Immature natural killer cell (primary cell): ENCODE results near the gene KIR2DL3. TPM values are rescaled to one million over a fixed set of nuclear protein-coding genes. Genes with fewer than 3 reads are reported as not detected.
"Not testable (repeated sequence)": the region's sequence is repeated elsewhere in the genome, so short reads cannot be mapped to it uniquely, and the experiment has no call there.

Experiments
- DNase-seq, 3 donors: peaks; one replicate each; pipeline ENCODE4 v3.0.0; 2022; ENCODE audit warnings: mixed read lengths in 1 of 3
- H3K27ac Mint-ChIP-seq, 6 donors: one replicate each; pipeline ENCODE4 v1.8.0; 2020; ENCODE audit warnings: mixed read lengths in 6 of 6, mild to moderate bottlenecking in 5 of 6, inconsistent platforms in 4 of 6, moderate library complexity in 3 of 6
- H3K27me3 Mint-ChIP-seq, 3 donors: one replicate each; pipeline ENCODE4 v1.8.0; 2020 to 2021; ENCODE audit warnings: low read depth in 3 of 3, mild to moderate bottlenecking in 3 of 3, mixed read lengths in 3 of 3, moderate library complexity in 3 of 3, inconsistent platforms in 1 of 3
- H3K36me3 Mint-ChIP-seq, 3 donors: one replicate each; pipeline ENCODE4 v1.8.0; 2020; ENCODE audit warnings: mixed read lengths in 3 of 3, inconsistent platforms in 2 of 3, mild to moderate bottlenecking in 2 of 3
- H3K4me1 Mint-ChIP-seq, 2 donors: one replicate each; pipeline ENCODE4 v1.8.0; 2020; ENCODE audit warnings: inconsistent platforms in 2 of 2, mild to moderate bottlenecking in 2 of 2, mixed read lengths in 2 of 2, moderate library complexity in 1 of 2
- H3K4me3 Mint-ChIP-seq, 5 donors: one replicate each; pipeline ENCODE4 v1.8.0; 2020; ENCODE audit warnings: mild to moderate bottlenecking in 5 of 5, mixed read lengths in 5 of 5, inconsistent platforms in 3 of 5, moderate library complexity in 3 of 5
- H3K9me3 Mint-ChIP-seq, 6 donors: one replicate each; pipeline ENCODE4 v1.8.0; 2020; ENCODE audit warnings: mild to moderate bottlenecking in 6 of 6, mixed read lengths in 6 of 6, inconsistent platforms in 4 of 6, moderate library complexity in 3 of 6
- polyA plus RNA-seq, 3 donors: library from polyadenylated mRNA; unstranded; fragments of 300-500 nt; fragmentation: Illumina TruSeq; gene quantifications; one replicate each; pipeline ENCODE4 v1.2.3, GENCODE V29; 2021

Gene KIR2DL3
- polyA plus RNA-seq, 3 donors from 2014 or later: 38.6 to 81.1 (median 72.4) TPM

GRCh38 chr19:54724644-54725043, 13.7 kb upstream of the KIR2DL3 start:
- Mint-ChIP-seq H3K27me3 (peaks cover 2 to 19% (median 6%) of the 10 kb centered on the region in 3 donors), H3K4me1 (peaks cover 7% of the 10 kb centered on the region in 2 donors), H3K4me3 (no peak overlapping the region), H3K27ac (no peak overlapping the region), H3K9me3 (peaks cover 4 to 15% (median 10%) of the 10 kb centered on the region in 6 donors), H3K36me3 (peaks cover 0 to 5% (median 3%) of the 10 kb centered on the region in 3 donors)
- DNase-seq: no peak

- peaks cover 0 to 5% (median 3%) of the 10 kb centered on the region in 3 donors for H3K36me3 Mint-ChIP-seq
- peaks cover 2 to 16% (median 6%) of the 10 kb centered on the region in 3 donors for H3K27me3 Mint-ChIP-seq
- no peak for DNase-seq
- H3K4me1 Mint-ChIP-seq: peaks cover 7% of the 10 kb centered on the region in 2 donors
- H3K4me3 Mint-ChIP-seq: no peak overlapping the region
- H3K27ac Mint-ChIP-seq: no peak overlapping the region
- H3K9me3 Mint-ChIP-seq: peaks cover 4 to 11% (median 7%) of the 10 kb centered on the region in 6 donors
Observed at GRCh38 chr19:54725321-54725720, 13.0 kb upstream of the KIR2DL3 start.

DNA sequence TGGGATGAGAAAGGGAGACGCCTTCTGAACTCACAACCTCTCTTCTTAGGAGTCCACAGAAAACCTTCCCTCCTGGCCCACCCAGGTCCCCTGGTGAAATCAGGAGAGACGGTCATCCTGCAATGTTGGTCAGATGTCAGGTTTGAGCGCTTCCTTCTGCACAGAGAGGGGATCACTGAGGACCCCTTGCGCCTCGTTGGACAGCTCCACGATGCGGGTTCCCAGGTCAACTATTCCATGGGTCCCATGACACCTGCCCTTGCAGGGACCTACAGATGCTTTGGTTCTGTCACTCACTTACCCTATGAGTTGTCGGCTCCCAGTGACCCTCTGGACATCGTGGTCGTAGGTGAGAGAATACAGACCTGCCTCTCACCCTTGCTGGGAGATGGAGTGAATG, 10.8 kb upstream of the KIR2DL3 start:
- Mint-ChIP-seq H3K27me3 (peaks cover 5 to 20% (median 16%) of the 10 kb centered on the region in 3 donors), H3K9me3 (no peaks in the 10 kb centered on the region), H3K4me3 (no peak overlapping the region), H3K27ac (no peak overlapping the region), H3K4me1 (peaks cover 7% of the 10 kb centered on the region in 2 donors), H3K36me3 (no peaks in the 10 kb centered on the region)
- DNase-seq: no peak

GRCh38 chr19:54728167-54728566, 10.1 kb upstream of the KIR2DL3 start:
- H3K9me3 Mint-ChIP-seq: no peaks in the 10 kb centered on the region
- no peak overlapping the region for H3K27ac Mint-ChIP-seq
- H3K4me3 Mint-ChIP-seq: no peak overlapping the region
- H3K27me3 Mint-ChIP-seq: peaks cover 5 to 21% (median 16%) of the 10 kb centered on the region in 3 donors
- peaks cover 7% of the 10 kb centered on the region in 2 donors for H3K4me1 Mint-ChIP-seq
- no peak for DNase-seq
- no peaks in the 10 kb centered on the region for H3K36me3 Mint-ChIP-seq

- no peak for DNase-seq
- Mint-ChIP-seq H3K27ac (peak overlapping the region in 1 of 6 donors; percentile 55), H3K4me1 (peaks cover 5 to 7% of the 10 kb centered on the region in 2 donors), H3K9me3 (peaks cover 0 to 8% (median 0%) of the 10 kb centered on the region in 6 donors), H3K4me3 (no peak overlapping the region), H3K27me3 (peaks cover 11 to 26% (median 22%) of the 10 kb centered on the region in 3 donors), H3K36me3 (no peaks in the 10 kb centered on the region)
Observed at GRCh38 chr19:54729416-54730188, 8.7 kb upstream of the KIR2DL3 start.

- Mint-ChIP-seq H3K36me3 (no peaks in the 10 kb centered on the region), H3K27ac (no peak overlapping the region), H3K4me3 (no peak overlapping the region), H3K4me1 (peaks cover 3 to 7% of the 10 kb centered on the region in 2 donors), H3K9me3 (peaks cover 0 to 8% (median 0%) of the 10 kb centered on the region in 6 donors), H3K27me3 (peaks cover 14 to 29% (median 22%) of the 10 kb centered on the region in 3 donors)
- no peak for DNase-seq
Observed at GRCh38 chr19:54731191-54731590, 7.1 kb upstream of the KIR2DL3 start.

DNA sequence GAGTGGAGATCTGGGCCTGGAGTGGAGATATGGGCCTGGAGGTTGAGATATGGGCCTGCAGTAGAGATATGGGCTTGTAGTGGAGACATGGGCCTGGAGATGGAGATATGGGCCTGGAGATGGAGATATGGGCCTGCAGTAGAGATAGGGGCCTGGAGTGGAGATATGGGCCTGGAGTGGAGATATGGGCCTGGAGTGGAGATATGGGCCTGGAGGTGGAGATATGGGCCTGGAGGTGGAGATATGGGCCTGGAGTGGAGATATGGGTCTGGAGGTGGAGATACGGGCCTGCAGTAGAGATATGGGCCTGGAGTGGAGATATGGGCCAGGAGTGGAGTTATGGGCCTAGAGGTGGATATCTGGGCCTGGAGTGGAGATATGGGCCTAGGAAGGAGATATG, 402 bp downstream of the KIR2DL3 start:
- Mint-ChIP-seq H3K9me3 (peaks cover 0 to 6% (median 0%) of the 10 kb centered on the region in 6 donors), H3K4me3 (peak overlapping the region; percentile 51 to 89 (median 81)), H3K27ac (peak overlapping the region; percentile 89 to 99 (median 95)), H3K36me3 (peaks cover 0 to 4% (median 4%) of the 10 kb centered on the region in 3 donors), H3K27me3 (peaks cover 10 to 23% (median 15%) of the 10 kb centered on the region in 3 donors), H3K4me1 (peaks cover 32% of the 10 kb centered on the region in 2 donors)
- no peak for DNase-seq

GRCh38 chr19:54739587-54740497, 1.5 kb downstream of the KIR2DL3 start:
- Mint-ChIP-seq H3K4me3 (peak overlapping the region; percentile 51 to 89 (median 81)), H3K27ac (peak overlapping the region; percentile 89 to 99 (median 95)), H3K9me3 (peaks cover 0 to 2% (median 0%) of the 10 kb centered on the region in 6 donors), H3K36me3 (peaks cover 0 to 4% (median 4%) of the 10 kb centered on the region in 3 donors), H3K27me3 (peaks cover 6 to 18% (median 11%) of the 10 kb centered on the region in 3 donors), H3K4me1 (peaks cover 32% of the 10 kb centered on the region in 2 donors)
- peak; percentile 63 to 70 (median 69) for DNase-seq

DNA sequence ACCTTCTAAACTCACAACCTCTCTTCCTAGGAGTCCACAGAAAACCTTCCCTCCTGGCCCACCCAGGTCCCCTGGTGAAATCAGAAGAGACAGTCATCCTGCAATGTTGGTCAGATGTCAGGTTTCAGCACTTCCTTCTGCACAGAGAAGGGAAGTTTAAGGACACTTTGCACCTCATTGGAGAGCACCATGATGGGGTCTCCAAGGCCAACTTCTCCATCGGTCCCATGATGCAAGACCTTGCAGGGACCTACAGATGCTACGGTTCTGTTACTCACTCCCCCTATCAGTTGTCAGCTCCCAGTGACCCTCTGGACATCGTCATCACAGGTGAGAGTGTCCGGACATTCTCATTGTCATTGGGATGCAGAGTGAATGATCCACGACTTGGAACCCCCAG, 3.6 kb downstream of the KIR2DL3 start:
- not testable (repeated sequence) for H3K36me3 Mint-ChIP-seq
- peak overlapping the region in 2 of 6 donors; percentile 20 to 71 for H3K27ac Mint-ChIP-seq

DNA sequence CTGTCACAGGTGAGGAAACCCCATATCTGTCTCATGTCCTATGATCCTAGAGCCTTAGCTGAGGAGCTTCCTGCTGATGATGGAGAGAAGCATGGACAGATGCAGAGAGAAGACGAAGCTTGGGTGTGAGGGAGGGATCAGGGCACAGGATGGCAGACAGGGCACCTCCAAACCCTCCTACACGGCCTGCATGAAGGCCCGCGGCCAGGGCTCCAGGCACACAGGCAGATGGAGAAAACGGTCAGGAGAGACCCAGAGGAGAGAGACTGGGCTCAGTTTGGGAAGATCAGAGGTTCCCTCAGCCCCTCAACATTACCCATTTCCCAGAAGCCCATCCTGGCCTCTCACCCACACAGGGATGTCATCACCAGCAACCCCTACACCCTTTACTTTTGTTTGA, 5.8 kb downstream of the KIR2DL3 start:
- Mint-ChIP-seq H3K27ac (peak overlapping the region in 1 of 6 donors; percentile 18), H3K27me3 (peaks cover 0 to 14% (median 9%) of the 10 kb centered on the region in 3 donors), H3K36me3 (peaks cover 0 to 10% (median 8%) of the 10 kb centered on the region in 3 donors), H3K4me1 (peaks cover 19% of the 10 kb centered on the region in 2 donors)
- H3K4me3 Mint-ChIP-seq, DNase-seq, H3K9me3 Mint-ChIP-seq: not testable (repeated sequence)

More for the DNA sequence above, 3.6 kb downstream of the KIR2DL3 start:
- DNase-seq, H3K4me3 Mint-ChIP-seq, H3K9me3 Mint-ChIP-seq: not testable (repeated sequence)
- H3K27me3 Mint-ChIP-seq: peaks cover 6 to 14% (median 8%) of the 10 kb centered on the region in 3 donors
- H3K4me1 Mint-ChIP-seq: peaks cover 32% of the 10 kb centered on the region in 2 donors

DNA sequence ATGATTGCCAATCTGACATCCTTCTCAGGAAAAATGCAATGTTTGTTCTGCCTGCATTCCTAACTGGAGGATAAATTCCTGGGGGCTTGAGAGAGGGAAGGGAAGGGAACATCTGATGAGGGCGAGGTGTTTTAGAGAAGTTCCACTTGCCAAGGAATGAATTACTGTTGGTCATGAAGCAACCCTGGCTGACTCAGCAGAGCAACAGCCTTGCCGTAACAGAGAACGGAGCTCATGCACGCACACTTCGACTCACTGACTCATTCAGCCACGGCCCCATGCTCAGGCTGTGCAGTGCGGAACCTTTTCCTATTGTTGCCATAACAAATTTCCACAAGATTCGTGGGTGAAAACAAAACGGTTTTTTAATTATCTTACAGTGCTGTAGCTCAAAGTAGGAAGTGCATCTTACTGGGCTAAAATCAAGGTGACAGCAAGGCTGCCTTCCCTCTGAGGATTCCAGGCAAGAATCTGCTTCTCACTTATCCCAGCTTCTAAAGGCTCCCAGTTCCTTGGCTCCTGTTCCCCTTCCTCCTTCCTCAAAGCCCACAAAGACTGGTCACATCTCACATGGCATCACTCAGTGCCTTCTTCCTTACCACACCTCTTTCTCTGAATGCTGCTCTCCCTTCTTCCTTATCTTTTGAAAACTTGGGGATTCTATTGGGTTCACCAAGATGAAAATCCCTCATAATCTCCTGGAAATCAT, 9.5 kb downstream of the KIR2DL3 start:
- not testable (repeated sequence) for H3K27ac Mint-ChIP-seq, H3K27me3 Mint-ChIP-seq, DNase-seq, H3K9me3 Mint-ChIP-seq, H3K4me3 Mint-ChIP-seq
- Mint-ChIP-seq H3K36me3 (peaks cover 0 to 11% (median 10%) of the 10 kb centered on the region in 3 donors), H3K4me1 (peaks cover 9 to 10% of the 10 kb centered on the region in 2 donors)

DNA sequence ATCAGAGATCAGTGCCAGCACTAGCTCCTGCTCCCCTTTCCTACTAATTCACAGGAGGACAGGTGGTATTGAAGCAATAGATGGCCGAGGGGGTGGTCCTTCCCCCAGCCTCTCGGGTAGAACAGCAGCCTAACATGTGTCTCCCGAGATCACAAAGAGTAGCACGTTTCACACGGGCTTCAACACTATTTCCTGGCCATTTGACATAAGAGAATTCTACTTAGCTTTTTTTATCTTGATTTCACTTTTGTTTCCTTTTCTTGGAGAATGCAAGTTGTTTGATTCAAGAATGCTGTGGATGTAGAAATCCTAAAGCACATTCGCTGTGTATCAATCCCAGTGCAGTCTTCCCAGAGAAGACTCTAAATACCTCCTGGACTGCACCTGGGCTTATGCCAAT, 12.0 kb downstream of the KIR2DL3 start:
- peaks cover 6 to 16% (median 11%) of the 10 kb centered on the region in 3 donors for H3K27me3 Mint-ChIP-seq
- H3K4me3 Mint-ChIP-seq: peak overlapping the region in 1 of 5 donors; percentile 17
- DNase-seq, H3K9me3 Mint-ChIP-seq: not testable (repeated sequence)
- H3K4me1 Mint-ChIP-seq: peaks cover 17 to 21% of the 10 kb centered on the region in 2 donors
- peak overlapping the region in 3 of 6 donors; percentile 50 to 76 (median 75) for H3K27ac Mint-ChIP-seq
- H3K36me3 Mint-ChIP-seq: peaks cover 0 to 12% (median 10%) of the 10 kb centered on the region in 3 donors
